ENCODE measurements around the gene OR5M3.

Gene OR5M3

GRCh38 chr11:56473252-56473651 is at the start of gene OR5M3:
Gene OR5M3, minus strand, starts transcription at chr11:56473352. Its CDS starts 2,855 bp downstream, at chr11:56470497.
- DNase-seq = no peak

- no peak for DNase-seq
These were observed 48.9 kb upstream of the OR5M3 start for GRCh38 chr11:56522008-56522407.

- DNase-seq = no peak
These were observed 40.1 kb upstream of the OR5M3 start for GRCh38 chr11:56513280-56513679.

- no peak for DNase-seq
These were observed 36.3 kb upstream of the OR5M3 start for GRCh38 chr11:56509439-56509838.

GRCh38 chr11:56497010-56497409 is 23.9 kb upstream of the OR5M3 start:
- no peak for DNase-seq

GRCh38 chr11:56495117-56495516 is 22.0 kb upstream of the OR5M3 start:
- DNase-seq = no peak

GRCh38 chr11:56491270-56491669 is 18.1 kb upstream of the OR5M3 start, which contains the start of gene OR5M8:
Gene OR5M8, minus strand, starts transcription at chr11:56491370. Its CDS starts 0 bp downstream, at chr11:56491370.
- DNase-seq = no peak

- DNase-seq = no peak
These were observed 13.6 kb upstream of the OR5M3 start for GRCh38 chr11:56486801-56487200.

- no peak for DNase-seq
These were observed 1.6 kb upstream of the OR5M3 start for GRCh38 chr11:56474729-56475235.

GRCh38 chr11:56457076-56457475 is 16.1 kb downstream of the OR5M3 start:
- DNase-seq = no peak

GRCh38 chr11:56453521-56453920 is 19.6 kb downstream of the OR5M3 start:
- no peak for DNase-seq
